NCI-H446 treated with DMSO at 0.1 percent for 48 hours (cell line): ENCODE measurements around the gene DNM3.

Experiments
- DNase-seq: peaks from one replicate; lab custom pipeline; 2025; lab: John Stamatoyannopoulos, UW

Gene DNM3

GRCh38 chr1:171817511-171818265 is 23.6 kb upstream of the DNM3 start:
- DNase-seq, result no peak

DNA sequence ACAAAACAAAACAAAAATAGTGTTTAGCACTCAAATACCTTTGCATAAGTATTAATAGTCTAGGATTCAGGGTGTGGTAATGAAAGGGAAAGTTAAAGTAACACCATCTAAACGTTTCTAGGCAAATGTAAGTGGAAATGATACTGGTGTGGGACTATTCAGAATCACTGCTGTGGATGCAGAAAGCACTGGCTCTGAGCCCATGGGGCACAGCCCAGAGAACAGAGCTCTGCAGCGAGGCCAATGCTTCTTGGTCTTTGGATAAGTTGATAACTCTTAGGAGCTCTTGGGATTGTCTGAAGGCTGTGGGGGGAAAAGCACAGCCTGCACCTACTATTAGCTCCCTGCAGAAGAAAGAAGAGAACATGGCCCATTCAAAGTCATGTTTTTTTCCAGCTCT is 21.4 kb upstream of the DNM3 start:
- no peak for DNase-seq

- no peak for DNase-seq
Observed at GRCh38 chr1:171826973-171827372, 14.3 kb upstream of the DNM3 start.

DNA sequence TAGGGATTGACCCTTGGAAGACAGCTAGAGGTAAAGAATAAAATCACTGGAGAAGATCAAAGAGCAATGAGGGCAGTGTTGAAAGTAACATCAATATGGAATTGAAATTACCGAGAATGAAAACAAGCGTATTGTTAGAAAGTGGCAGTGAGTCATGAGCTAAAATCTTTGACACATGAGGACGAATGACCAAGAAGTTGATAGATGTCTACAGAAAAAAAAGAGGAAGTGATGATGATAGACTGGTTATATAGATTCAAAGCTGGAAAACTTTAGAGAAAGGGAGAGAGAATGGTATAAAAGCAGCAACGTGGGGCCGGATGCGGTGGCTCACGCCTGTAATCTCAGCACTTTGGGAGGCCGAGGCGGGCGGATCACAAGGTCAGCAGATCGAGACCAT is 12.5 kb upstream of the DNM3 start:
- DNase-seq, result no peak

GRCh38 chr1:171833091-171833825 is 8.0 kb upstream of the DNM3 start:
- no peak for DNase-seq

DNA sequence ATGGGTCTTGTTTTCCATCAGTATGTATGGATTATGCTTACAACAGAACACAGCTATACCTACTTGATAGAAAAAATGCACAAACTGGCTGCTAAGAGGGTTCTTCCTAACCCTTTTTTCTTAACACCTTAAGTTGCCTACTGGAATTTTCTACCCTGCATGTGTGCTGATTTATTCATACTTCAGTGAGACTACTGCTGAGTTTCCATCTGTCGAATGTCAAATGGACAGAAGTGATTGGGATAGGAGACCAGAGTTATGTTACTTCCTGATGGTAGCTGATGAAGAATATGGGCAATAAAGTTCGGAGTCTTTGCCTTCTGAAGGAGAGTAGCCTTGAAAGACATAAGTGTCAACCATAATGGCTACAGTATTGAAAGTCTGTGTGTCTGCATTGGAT is 6.5 kb upstream of the DNM3 start:
- DNase-seq, result no peak

DNA sequence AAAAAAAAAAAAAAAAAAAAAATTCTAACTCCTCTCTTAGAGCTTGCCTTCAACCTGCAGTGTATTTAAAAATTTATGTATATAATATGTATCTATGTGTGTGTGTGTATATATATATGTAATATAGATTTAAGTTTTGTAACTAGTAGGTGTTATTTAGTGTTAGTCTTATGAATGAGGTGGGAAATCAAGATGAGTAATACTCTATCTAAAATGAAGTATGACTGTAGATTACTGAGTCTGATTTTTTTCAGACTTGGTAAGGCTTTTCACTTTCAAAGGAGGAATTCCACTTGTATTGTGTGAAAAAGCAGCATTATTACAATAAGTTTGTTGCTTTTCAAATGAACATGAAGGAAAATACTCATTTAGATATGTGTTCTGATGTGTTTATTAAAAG is 5.4 kb upstream of the DNM3 start:
- no peak for DNase-seq

- DNase-seq, result no peak
Observed at GRCh38 chr1:171841931-171842761, 848 bp downstream of the DNM3 start.

DNA sequence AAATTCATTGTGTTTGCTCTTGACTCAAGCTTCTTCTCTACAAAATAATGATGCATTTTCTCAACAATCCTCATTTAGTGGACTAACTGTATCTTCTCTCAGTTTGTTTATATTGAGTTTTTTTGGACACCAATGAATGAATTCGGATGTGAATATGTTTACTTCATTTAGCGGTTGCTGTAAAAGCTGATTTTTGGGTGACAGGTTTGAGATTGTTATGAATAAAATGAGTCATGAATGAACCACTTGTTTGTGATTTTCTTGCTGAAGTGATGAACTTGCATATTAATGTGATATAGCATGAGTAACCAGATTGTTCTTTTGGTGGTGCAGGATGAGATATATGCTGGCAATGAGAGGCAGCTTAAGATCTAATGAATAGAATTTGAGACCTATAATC is 3.1 kb downstream of the DNM3 start:
- DNase-seq, result no peak

DNA sequence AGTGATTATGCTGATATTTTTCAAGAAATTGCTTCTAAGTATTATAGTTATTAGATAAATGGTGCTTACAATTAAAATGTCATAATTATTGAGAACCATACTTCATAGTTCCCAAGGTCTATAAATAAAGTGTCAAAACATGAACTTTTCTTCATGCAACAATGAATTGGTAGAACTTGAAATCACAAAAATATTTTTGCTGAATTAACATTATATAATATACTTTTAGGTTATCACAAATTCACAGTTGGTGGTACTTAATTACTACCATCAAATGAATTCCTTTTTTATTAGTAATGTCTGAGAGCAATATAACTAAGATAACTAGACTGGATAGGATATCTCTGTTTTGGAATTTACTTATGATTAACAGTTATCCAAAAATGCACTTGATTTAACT is 4.7 kb downstream of the DNM3 start:
- DNase-seq, result no peak

GRCh38 chr1:171849245-171849898 is 8.1 kb downstream of the DNM3 start:
- DNase-seq, result no peak

- no peak for DNase-seq
Observed at GRCh38 chr1:171850651-171851350, 9.5 kb downstream of the DNM3 start.

DNA sequence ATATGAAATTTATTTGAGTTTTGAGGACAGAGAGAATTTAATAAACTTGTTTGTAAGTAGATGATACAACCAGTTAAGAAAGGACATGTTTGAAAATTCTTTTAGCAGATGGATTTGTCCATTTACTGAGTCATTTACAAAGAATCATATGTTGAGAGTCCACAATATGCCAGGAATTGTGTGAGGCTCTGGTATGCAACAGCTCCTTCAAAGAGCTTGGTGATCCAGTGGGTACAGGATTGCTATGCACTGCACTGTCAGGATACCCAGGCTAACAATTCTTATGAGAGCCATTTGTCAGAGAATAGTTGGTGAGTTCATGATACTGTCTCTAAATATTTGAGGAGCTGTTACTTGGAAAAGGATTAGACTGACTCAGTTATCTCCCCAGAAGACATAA is 11.0 kb downstream of the DNM3 start:
- DNase-seq, result no peak

GRCh38 chr1:171855381-171855780 is 14.1 kb downstream of the DNM3 start:
- DNase-seq, result no peak

- no peak for DNase-seq
Observed at GRCh38 chr1:171858696-171859095, 17.4 kb downstream of the DNM3 start.

- DNase-seq, result no peak
Observed at GRCh38 chr1:171860696-171861095, 19.4 kb downstream of the DNM3 start.

GRCh38 chr1:171863531-171863930 is 22.2 kb downstream of the DNM3 start:
- no peak for DNase-seq

- no peak for DNase-seq
Observed at GRCh38 chr1:171864308-171864707, 23.0 kb downstream of the DNM3 start.

DNA sequence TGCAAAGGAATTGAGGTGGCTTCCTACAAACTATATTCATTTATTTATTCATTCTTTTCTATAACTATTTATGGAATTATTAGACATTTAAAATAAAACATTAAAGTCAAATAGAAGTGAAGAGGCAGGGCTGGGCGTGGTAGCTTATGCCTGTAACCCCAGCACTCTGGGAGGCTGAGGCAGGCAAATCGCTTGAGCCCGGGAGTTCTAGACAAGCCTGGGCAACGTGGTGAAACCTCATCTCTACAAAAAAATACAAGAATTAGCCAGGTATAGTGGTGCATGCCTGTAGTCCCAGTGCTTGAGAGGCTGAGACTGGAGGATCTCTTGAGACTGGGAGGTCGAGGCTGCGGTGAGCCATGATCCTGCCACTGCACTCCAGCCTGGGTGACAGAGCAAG is 23.8 kb downstream of the DNM3 start:
- DNase-seq, result no peak

DNA sequence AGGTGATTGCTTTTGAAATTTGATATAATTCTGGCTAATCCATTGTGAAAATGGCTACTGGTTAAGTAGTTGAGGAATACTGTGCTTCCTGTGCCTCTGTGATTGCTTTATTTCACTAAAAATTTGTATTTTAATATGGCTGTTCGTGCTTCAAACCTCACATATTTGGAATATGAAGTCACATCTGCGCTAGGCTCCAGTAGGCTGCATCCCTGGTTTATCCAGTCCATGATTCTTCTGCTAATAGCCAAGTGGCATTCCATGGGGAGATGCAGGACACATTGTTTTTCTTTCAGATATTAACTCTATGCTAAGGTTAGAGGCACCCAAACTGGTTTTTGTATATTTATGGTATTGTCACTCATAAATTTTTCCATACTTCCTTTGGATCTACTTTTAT is 25.9 kb downstream of the DNM3 start:
- DNase-seq, result no peak

DNA sequence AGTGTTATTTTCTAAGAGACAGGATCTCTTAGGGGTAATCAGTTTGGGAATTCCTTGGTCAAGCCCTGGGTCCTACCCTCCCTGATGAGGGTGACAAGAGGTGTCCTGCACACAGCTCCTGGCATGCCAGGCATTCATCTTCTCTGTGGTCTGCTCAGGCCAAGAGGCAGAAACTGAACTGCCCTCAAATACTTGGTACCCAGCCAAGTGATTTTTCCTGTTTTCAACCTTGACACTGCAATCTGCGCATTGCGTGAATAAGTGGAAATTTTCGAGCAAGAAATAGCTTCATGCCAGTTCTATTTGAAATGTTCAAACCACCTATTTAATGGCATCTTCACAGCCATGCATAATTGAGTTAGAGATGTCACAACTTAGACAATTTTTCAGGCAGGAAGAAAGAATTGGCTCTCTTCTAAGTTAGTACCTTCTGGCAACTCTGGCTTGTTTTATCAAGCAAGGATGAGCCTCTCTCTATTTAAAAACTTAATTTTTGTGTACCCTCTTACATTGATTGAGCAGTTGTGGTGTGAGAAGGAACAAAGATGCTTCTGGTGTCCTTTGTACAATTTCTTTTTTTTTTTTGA is 27.0 kb downstream of the DNM3 start:
- DNase-seq, result no peak
